Small intestine (tissue), 7 donors: Measurements from ENCODE around the gene DNAJC4. TPM values are rescaled to one million over a fixed set of nuclear protein-coding genes. Genes with fewer than 3 reads are reported as not detected.
"Not testable (repeated sequence)": the region's sequence is repeated elsewhere in the genome, so short reads cannot be mapped to it uniquely, and the experiment has no call there.

Source experiments
- DNase-seq, 2 donors: peaks; one replicate each; pipeline versions ENCODE4 v3.0.0 to v3.0.0-alpha.2; 2013
- FAIRE-seq: peaks from 2 replicates; lab custom pipeline; 2012; peaks lifted over from hg19 to GRCh38; lab: Jason Lieb, UNC
- H3K27ac ChIP-seq, 3 donors: one replicate each; pipeline ENCODE4 v1.5.1; 2013; ENCODE audit warnings: low read length in 2 of 3, mild to moderate bottlenecking in 2 of 3, control low read depth in 1 of 3, inconsistent platforms in 1 of 3, low read depth in 1 of 3, moderate library complexity in 1 of 3
- H3K27me3 ChIP-seq, 3 donors: one replicate each; pipeline ENCODE4 v1.6.1; 2013; ENCODE audit warnings: low read length in 3 of 3, inconsistent platforms in 1 of 3; ENCODE audit not compliant: control insufficient read depth in 3 of 3, insufficient read depth in 3 of 3
- H3K36me3 ChIP-seq, 3 donors: one replicate each; pipeline ENCODE4 v1.6.1; 2013; ENCODE audit warnings: low read length in 3 of 3, inconsistent platforms in 1 of 3, low read depth in 1 of 3, mild to moderate bottlenecking in 1 of 3, moderate library complexity in 1 of 3; ENCODE audit not compliant: control insufficient read depth in 3 of 3, insufficient read depth in 2 of 3
- H3K4me1 ChIP-seq, 3 donors: one replicate each; pipeline ENCODE4 v1.6.1; 2013; ENCODE audit warnings: low read length in 2 of 3, inconsistent platforms in 1 of 3, low read depth in 1 of 3, mild to moderate bottlenecking in 1 of 3, moderate library complexity in 1 of 3; ENCODE audit not compliant: control insufficient read depth in 3 of 3, insufficient read depth in 2 of 3
- H3K4me3 ChIP-seq, 3 donors: one replicate each; pipeline ENCODE4 v1.5.1; 2013; ENCODE audit warnings: low read length in 3 of 3, control low read depth in 1 of 3, inconsistent platforms in 1 of 3, low read depth in 1 of 3, mild to moderate bottlenecking in 1 of 3, moderate library complexity in 1 of 3
- H3K9me3 ChIP-seq, 2 donors: one replicate each; pipeline ENCODE4 v1.6.1; 2013; ENCODE audit warnings: low read depth in 1 of 2, low read length in 1 of 2; ENCODE audit not compliant: control insufficient read depth in 2 of 2, insufficient read depth in 1 of 2
- WGBS, 3 donors: extraction: QIAGEN DNeasy Blood & Tissue Kit; methylation state at CpG; one replicate each; pipeline ENCODE4 v1.1.7; 2013; 5-methylcytosine and 5-hydroxymethylcytosine counted together
- polyA plus RNA-seq, 4 donors: library from polyadenylated mRNA; stranded (reverse) in 3 of 4; unstranded in 1 of 4; fragments of 200-250 nt in 3 of 4; fragments of 120-200 nt in 1 of 4; gene quantifications; one replicate each; pipeline versions ENCODE4 v1.2.1 to v1.2.3, GENCODE V29; 2013
- donor health status: healthy with polysubstance abuse.
- donor health status: control.
- donor health status: control.
- donor health status: Bipolar disorder and iron deficiency.
- donor health status: healthy.

The DNAJC4 gene
- polyA plus RNA-seq, 4 donors, result 50.6 to 164 (median 93.6) TPM

- Histone ChIP-seq H3K36me3 (peaks cover 0 to 67% (median 5%) of the 10 kb centered on the region in 3 donors), H3K27ac (peak overlapping the region; percentile 91 to 99 (median 99)), H3K4me3 (peak overlapping the region; percentile 68 to 97 (median 74)), H3K4me1 (peaks cover 0 to 49% (median 0%) of the 10 kb centered on the region in 3 donors), H3K9me3 (no peaks in the 10 kb centered on the region), H3K27me3 (no peaks in the 10 kb centered on the region)
- FAIRE-seq (no peak), DNase-seq (peak; percentile 68 to 82)
- WGBS, 3 donors, result 0 to 1% (median 0%) methylated on average over 45 to 63 of the region's 63 CpGs
These were observed 11.4 kb downstream of the DNAJC4 start for GRCh38 chr11:64241491-64242374.

GRCh38 chr11:64243236-64243854 lies 13.0 kb downstream of the DNAJC4 start:
- DNase-seq (no peak), FAIRE-seq (no peak)
- Histone ChIP-seq H3K36me3 (peaks cover 0 to 51% (median 5%) of the 10 kb centered on the region in 3 donors), H3K27ac (peak overlapping the region in 2 of 3 donors; percentile 6 to 33), H3K9me3 (no peaks in the 10 kb centered on the region), H3K4me3 (no peak overlapping the region), H3K4me1 (peaks cover 0 to 45% (median 0%) of the 10 kb centered on the region in 3 donors), H3K27me3 (no peaks in the 10 kb centered on the region)
- WGBS, 3 donors, result 73 to 80% (median 80%) methylated on average over 6 to 8 of the region's 8 CpGs

DNA sequence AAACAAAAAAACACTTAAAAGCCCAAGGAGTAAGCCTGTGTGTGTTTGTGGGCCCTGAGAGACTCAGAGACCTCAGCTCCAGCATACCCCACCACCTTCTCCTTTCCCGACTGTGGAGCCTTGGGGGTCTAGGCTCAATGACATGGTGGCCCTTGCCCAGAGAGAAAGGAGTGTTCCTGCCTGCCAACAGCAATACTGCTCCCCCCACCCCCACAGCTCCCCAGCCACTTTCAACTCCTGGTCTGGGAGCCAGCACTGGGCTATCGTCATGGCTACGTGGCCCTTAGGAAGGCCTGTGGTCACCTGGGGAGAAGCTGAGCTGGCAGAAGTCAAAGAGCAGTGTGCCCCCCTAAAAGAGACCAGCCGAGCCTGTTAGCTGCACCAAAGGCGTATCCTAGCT lies 13.8 kb downstream of the DNAJC4 start:
- H3K4me1 ChIP-seq, result peaks cover 0 to 51% (median 0%) of the 10 kb centered on the region in 3 donors
- WGBS, 3 donors, result 51 to 64% (median 61%) methylated on average over 5 of the region's 5 CpGs
- no peaks in the 10 kb centered on the region for H3K27me3 ChIP-seq
- no peaks in the 10 kb centered on the region for H3K9me3 ChIP-seq
- DNase-seq (no peak), FAIRE-seq (no peak)
- H3K4me3 ChIP-seq, result no peak overlapping the region
- peaks cover 0 to 44% (median 5%) of the 10 kb centered on the region in 3 donors for H3K36me3 ChIP-seq
- H3K27ac ChIP-seq, result peak overlapping the region in 2 of 3 donors; percentile 15 to 20

DNA sequence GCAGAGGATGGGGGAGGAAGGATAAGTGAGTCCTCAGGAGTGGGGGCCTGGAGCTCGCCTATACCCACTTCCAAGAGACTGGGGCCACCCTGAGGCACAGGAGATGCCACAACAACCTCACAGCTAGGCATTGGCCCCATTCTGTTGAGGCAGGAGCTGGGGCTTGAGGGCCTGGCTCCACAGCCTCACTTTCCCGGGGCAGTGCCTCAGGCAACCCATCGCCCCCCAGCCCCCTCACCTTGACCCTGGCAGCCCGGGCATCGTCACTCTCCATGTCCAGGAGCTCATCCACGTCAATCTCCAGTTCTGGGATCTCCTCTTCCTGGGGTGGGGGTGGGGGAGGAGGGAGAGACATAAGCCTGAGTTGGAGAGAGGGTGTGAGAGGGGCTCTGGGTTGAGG lies 14.6 kb downstream of the DNAJC4 start:
- no peaks in the 10 kb centered on the region for H3K9me3 ChIP-seq
- H3K4me3 ChIP-seq, result peak overlapping the region in 2 of 3 donors; percentile 71 to 97
- peak overlapping the region; percentile 90 to 97 (median 94) for H3K27ac ChIP-seq
- DNase-seq (no peak), FAIRE-seq (no peak)
- WGBS, 3 donors, result 10 to 29% (median 28%) methylated on average over 6 of the region's 6 CpGs
- H3K36me3 ChIP-seq, result peaks cover 0 to 38% (median 5%) of the 10 kb centered on the region in 3 donors
- peaks cover 0 to 52% (median 0%) of the 10 kb centered on the region in 3 donors for H3K4me1 ChIP-seq
- H3K27me3 ChIP-seq, result no peaks in the 10 kb centered on the region

- Histone ChIP-seq H3K4me1 (peaks cover 0 to 52% (median 0%) of the 10 kb centered on the region in 3 donors), H3K27ac (peak overlapping the region; percentile 90 to 97 (median 94)), H3K9me3 (no peaks in the 10 kb centered on the region), H3K36me3 (peaks cover 0 to 40% (median 5%) of the 10 kb centered on the region in 3 donors), H3K27me3 (no peaks in the 10 kb centered on the region), H3K4me3 (peak overlapping the region; percentile 68 to 97 (median 71))
- DNase-seq (no peak), FAIRE-seq (no peak)
- WGBS, 3 donors, result 0 to 4% (median 2%) methylated on average over 6 of the region's 6 CpGs
These were observed 15.1 kb downstream of the DNAJC4 start for GRCh38 chr11:64245401-64245796.

GRCh38 chr11:64245797-64246620 lies 15.7 kb downstream of the DNAJC4 start:
- Histone ChIP-seq H3K4me3 (peak overlapping the region; percentile 68 to 97 (median 71)), H3K27ac (peak overlapping the region; percentile 90 to 97 (median 94)), H3K27me3 (no peaks in the 10 kb centered on the region), H3K36me3 (peaks cover 0 to 40% (median 5%) of the 10 kb centered on the region in 3 donors), H3K4me1 (peaks cover 0 to 56% (median 3%) of the 10 kb centered on the region in 3 donors), H3K9me3 (no peaks in the 10 kb centered on the region)
- 0 to 1% (median 1%) methylated on average over 26 to 46 of the region's 46 CpGs for WGBS, 3 donors
- FAIRE-seq (no peak), DNase-seq (peak; percentile 80 to 82)

- not testable (repeated sequence) for FAIRE-seq, DNase-seq, H3K27me3 ChIP-seq, H3K9me3 ChIP-seq
- Histone ChIP-seq H3K4me1 (peaks cover 0 to 57% (median 3%) of the 10 kb centered on the region in 3 donors), H3K27ac (peak overlapping the region; percentile 90 to 97 (median 94)), H3K4me3 (peak overlapping the region; percentile 68 to 97 (median 71)), H3K36me3 (peaks cover 0 to 40% (median 5%) of the 10 kb centered on the region in 3 donors)
- 0 to 2% (median 0%) methylated on average over 1 to 43 of the region's 43 CpGs for WGBS, 3 donors
These were observed 16.2 kb downstream of the DNAJC4 start for GRCh38 chr11:64246621-64246870.
